H9 (cell line): ENCODE results near the gene PRKAR2B. TPM values are rescaled to one million over a fixed set of nuclear protein-coding genes. Genes with fewer than 3 reads are reported as not detected.

ENCODE experiments used
- DNase-seq: peaks from one replicate; pipeline ENCODE4 v3.0.0-alpha.2; 2017
- H2AFZ ChIP-seq: one replicate; pipeline ENCODE4 v1.6.1; 2013; ENCODE audit warnings: mild to moderate bottlenecking, low read length, control low read depth, moderate library complexity
- H2AK5ac ChIP-seq: 2 replicates; pipeline ENCODE4 v1.6.1; 2013; ENCODE audit warnings: low read length, control low read depth, mixed read lengths; ENCODE audit not compliant: insufficient read length
- H2BK120ac ChIP-seq: one replicate; pipeline ENCODE4 v1.6.1; 2013; ENCODE audit warnings: low read depth, mild to moderate bottlenecking, low read length, control low read depth, inconsistent platforms; ENCODE audit not compliant: poor library complexity, severe bottlenecking
- H2BK12ac ChIP-seq: 2 replicates; pipeline ENCODE4 v1.6.1; 2013; ENCODE audit warnings: low read length, control low read depth, mixed read lengths, low read depth; ENCODE audit not compliant: insufficient read length
- H2BK15ac ChIP-seq: 2 replicates; pipeline ENCODE4 v1.6.1; 2013; ENCODE audit warnings: low read depth, low read length, control low read depth
- H2BK20ac ChIP-seq: one replicate; pipeline ENCODE4 v1.6.1; 2013; ENCODE audit warnings: low read depth, mild to moderate bottlenecking, low read length, control low read depth, inconsistent platforms; ENCODE audit not compliant: poor library complexity, severe bottlenecking
- H2BK5ac ChIP-seq: 2 replicates; pipeline ENCODE4 v1.6.1; 2013; ENCODE audit warnings: low read length, control low read depth, mixed read lengths; ENCODE audit not compliant: insufficient read length
- H3K14ac ChIP-seq: 2 replicates; pipeline ENCODE4 v1.6.1; 2013; ENCODE audit warnings: low read length, control low read depth; ENCODE audit not compliant: insufficient read depth
- H3K18ac ChIP-seq: 2 replicates; pipeline ENCODE4 v1.6.1; 2013; ENCODE audit warnings: low read depth, mild to moderate bottlenecking, mixed read lengths, low read length, control low read depth; ENCODE audit not compliant: insufficient read length
- H3K23ac ChIP-seq: 2 replicates; pipeline ENCODE4 v1.6.1; 2013; ENCODE audit warnings: low read length, control low read depth, mixed read lengths, low read depth; ENCODE audit not compliant: insufficient read length
- H3K23me2 ChIP-seq: 2 replicates; pipeline ENCODE4 v1.6.1; 2013; ENCODE audit warnings: low read depth, mild to moderate bottlenecking, mixed read lengths, low read length, control low read depth; ENCODE audit not compliant: insufficient read length, poor library complexity, severe bottlenecking
- H3K27ac ChIP-seq: 2 replicates; pipeline ENCODE4 v1.5.1; 2013; ENCODE audit warnings: low read length, control low read depth, mixed read lengths, low read depth; ENCODE audit not compliant: insufficient read length
- H3K27me3 ChIP-seq: 2 replicates; pipeline ENCODE4 v1.6.1; 2013; ENCODE audit warnings: low read length, control low read depth, inconsistent platforms; ENCODE audit not compliant: insufficient read depth
- H3K4ac ChIP-seq: 2 replicates; pipeline ENCODE4 v1.6.1; 2013; ENCODE audit warnings: low read depth, mild to moderate bottlenecking, control low read depth, inconsistent platforms, low read length, moderate library complexity
- H3K4me1 ChIP-seq: 2 replicates; pipeline ENCODE4 v1.6.1; 2013; ENCODE audit warnings: low read length, control low read depth, inconsistent platforms; ENCODE audit not compliant: insufficient read depth
- H3K4me2 ChIP-seq: 2 replicates; pipeline ENCODE4 v1.6.1; 2013; ENCODE audit warnings: low read length, control low read depth, mixed read lengths; ENCODE audit not compliant: insufficient read length, insufficient read depth
- H3K56ac ChIP-seq: 2 replicates; pipeline ENCODE4 v1.6.1; 2013; ENCODE audit warnings: low read depth, mild to moderate bottlenecking, mixed read lengths, low read length, control low read depth; ENCODE audit not compliant: insufficient read length
- H3K79me1 ChIP-seq: 2 replicates; pipeline ENCODE4 v1.6.1; 2013; ENCODE audit warnings: low read depth, mild to moderate bottlenecking, moderate library complexity, low read length, control low read depth, inconsistent platforms; ENCODE audit not compliant: insufficient read depth, poor library complexity, severe bottlenecking
- H3K79me2 ChIP-seq: 2 replicates; pipeline ENCODE4 v1.6.1; 2013; ENCODE audit warnings: low read length, control low read depth, inconsistent platforms; ENCODE audit not compliant: insufficient read depth
- H3K9ac ChIP-seq: 2 replicates; pipeline ENCODE4 v1.6.1; 2013; ENCODE audit warnings: low read length, control low read depth, mixed read lengths; ENCODE audit not compliant: insufficient read length; ENCODE audit errors: extremely low read depth
- H3K9me3 ChIP-seq: one replicate; pipeline ENCODE4 v1.6.1; 2013; ENCODE audit warnings: low read depth, low read length, inconsistent platforms; ENCODE audit not compliant: control insufficient read depth
- H3T11ph ChIP-seq: one replicate; pipeline ENCODE4 v1.6.1; 2013; ENCODE audit warnings: mild to moderate bottlenecking, low read length, control low read depth, inconsistent platforms
- H4K20me1 ChIP-seq: one replicate; pipeline ENCODE4 v1.6.1; 2013; ENCODE audit not compliant: control insufficient read depth, insufficient read length, insufficient read depth
- H4K5ac ChIP-seq: 2 replicates; pipeline ENCODE4 v1.6.1; 2013; ENCODE audit warnings: low read depth, mild to moderate bottlenecking, mixed read lengths, low read length, control low read depth; ENCODE audit not compliant: insufficient read length
- H4K8ac ChIP-seq: replicated peaks from 2 replicates; pipeline ENCODE4 v1.6.1; 2013; ENCODE audit warnings: low read length, control low read depth, mixed read lengths, low read depth; ENCODE audit not compliant: insufficient read length
- H4K91ac ChIP-seq: 2 replicates; pipeline ENCODE4 v1.6.1; 2013; ENCODE audit warnings: low read depth, mild to moderate bottlenecking, moderate library complexity, mixed read lengths, low read length, control low read depth; ENCODE audit not compliant: insufficient read length
- H3K27ac Mint-ChIP-seq, 3 experiments: 2 replicates in 2 of 3; 3 replicates in 1 of 3; pipeline ENCODE4 v1.8.0; 2020 to 2021; ENCODE audit warnings: mixed read lengths in 3 of 3, mild to moderate bottlenecking in 1 of 3, moderate library complexity in 1 of 3
- H3K27me3 Mint-ChIP-seq: 2 replicates; pipeline ENCODE4 v1.8.0; 2021; ENCODE audit warnings: low read depth, mild to moderate bottlenecking, moderate library complexity, mixed read lengths
- H3K36me3 Mint-ChIP-seq, 3 experiments: 2 replicates in 2 of 3; 3 replicates in 1 of 3; pipeline ENCODE4 v1.8.0; 2020 to 2021; ENCODE audit warnings: low read depth in 3 of 3, mixed read lengths in 3 of 3; ENCODE audit not compliant: insufficient read depth in 1 of 3
- H3K4me1 Mint-ChIP-seq, 2 experiments: 2 replicates each; pipeline ENCODE4 v1.8.0; 2020; ENCODE audit warnings: mixed read lengths in 2 of 2
- H3K4me3 Mint-ChIP-seq, 2 experiments: 2 replicates in 1 of 2; 3 replicates in 1 of 2; pipeline ENCODE4 v1.8.0; 2020 to 2021; ENCODE audit warnings: mild to moderate bottlenecking in 2 of 2, mixed read lengths in 2 of 2, moderate library complexity in 1 of 2
- H3K9me3 Mint-ChIP-seq, 2 experiments: 2 replicates in 1 of 2; 3 replicates in 1 of 2; pipeline ENCODE4 v1.8.0; 2020; ENCODE audit warnings: mild to moderate bottlenecking in 2 of 2, mixed read lengths in 2 of 2, moderate library complexity in 1 of 2
- CTCF ChIP-seq: fragments of 200-600 bp; sonication (generic); conservative IDR thresholded peaks from 3 replicates; pipeline ENCODE4 v1.8.0; 2021; ENCODE audit warnings: antibody characterized with exemption, mild to moderate bottlenecking
- WGBS: extraction: QIAGEN DNeasy Blood & Tissue Kit; methylation state at CpG from one replicate; pipeline ENCODE4 v1.1.7; 2013; ENCODE audit warnings: missing lambda C conversion rate, low lambda C conversion rate, mixed read lengths; ENCODE audit not compliant: insufficient read length; ENCODE audit errors: extremely low coverage; 5-methylcytosine and 5-hydroxymethylcytosine counted together
- total RNA-seq: library from RNA; stranded (reverse); gene quantifications from 2 replicates; pipeline ENCODE4 v1.2.1, GENCODE V29; 2021

The PRKAR2B gene
- total RNA-seq, 1 experiment from 2014 or later = 16.6 TPM

GRCh38 chr7:107027208-107027607, 17.3 kb upstream of the PRKAR2B start:
- Histone ChIP-seq H3K23ac (no peak overlapping the region), H2BK120ac (no peak overlapping the region), H3K27me3 (no peaks in the 10 kb centered on the region), H3K4me2 (no peak overlapping the region), H3K9ac (no peak overlapping the region), H3K18ac (no peak overlapping the region), H4K91ac (no peak overlapping the region), H4K5ac (no peak overlapping the region), H2BK5ac (no peak overlapping the region), H3K14ac (no peak overlapping the region), H2AK5ac (no peak overlapping the region), H3K4me1 (no peaks in the 10 kb centered on the region), H2BK20ac (no peak overlapping the region), H3K9me3 (no peaks in the 10 kb centered on the region), H2AFZ (no peak overlapping the region), H3K27ac (no peak overlapping the region), H3K56ac (no peak overlapping the region), H3K4ac (no peak overlapping the region), H2BK15ac (no peak overlapping the region), H4K8ac (no peak overlapping the region), H4K20me1 (no peaks in the 10 kb centered on the region), H2BK12ac (no peak overlapping the region), H3T11ph (no peak overlapping the region), H3K79me1 (no peaks in the 10 kb centered on the region), H3K79me2 (no peaks in the 10 kb centered on the region), H3K23me2 (no peaks in the 10 kb centered on the region)
- no CpG with 5 or more reads among the region's 2 CpGs for WGBS
- H3K27ac Mint-ChIP-seq = no peak overlapping the region
- peaks cover 0 to 10% (median 4%) of the 10 kb centered on the region in 3 experiments; a peak in 2 of 7 replicates for H3K36me3 Mint-ChIP-seq
- H3K27me3 Mint-ChIP-seq = no peaks in the 10 kb centered on the region
- H3K9me3 Mint-ChIP-seq = peaks cover 5 to 10% of the 10 kb centered on the region in 2 experiments; a peak in 4 of 5 replicates
- no peaks in the 10 kb centered on the region for H3K4me1 Mint-ChIP-seq
- no peak for TF ChIP-seq CTCF
- no peak overlapping the region for H3K4me3 Mint-ChIP-seq
- no peak for DNase-seq
